ENCODE results near the gene PPP6R2.

- TF ChIP-seq CTCF (IDR thresholded peaks at IDR 0.05) (no peak), POLR2A (IDR thresholded peaks at IDR 0.05) (no peak), POLR2AphosphoS5 (IDR thresholded peaks at IDR 0.05) (no peak)
Observed at GRCh38 chr22:50371101-50371648, 28.0 kb downstream of the PPP6R2 start.

All from breast epithelium (tissue), 3 donors.